ENCODE measurements around the gene DVL1. TPM values are rescaled to one million over a fixed set of nuclear protein-coding genes. Genes with fewer than 3 reads are reported as not detected.

Gene DVL1
- total and polyA plus RNA-seq, 2 of the 13 experiments (the other 11 are each of a cell fraction or from before 2014, with no cell fraction given), result 30.8 to 60.4 TPM

DNA sequence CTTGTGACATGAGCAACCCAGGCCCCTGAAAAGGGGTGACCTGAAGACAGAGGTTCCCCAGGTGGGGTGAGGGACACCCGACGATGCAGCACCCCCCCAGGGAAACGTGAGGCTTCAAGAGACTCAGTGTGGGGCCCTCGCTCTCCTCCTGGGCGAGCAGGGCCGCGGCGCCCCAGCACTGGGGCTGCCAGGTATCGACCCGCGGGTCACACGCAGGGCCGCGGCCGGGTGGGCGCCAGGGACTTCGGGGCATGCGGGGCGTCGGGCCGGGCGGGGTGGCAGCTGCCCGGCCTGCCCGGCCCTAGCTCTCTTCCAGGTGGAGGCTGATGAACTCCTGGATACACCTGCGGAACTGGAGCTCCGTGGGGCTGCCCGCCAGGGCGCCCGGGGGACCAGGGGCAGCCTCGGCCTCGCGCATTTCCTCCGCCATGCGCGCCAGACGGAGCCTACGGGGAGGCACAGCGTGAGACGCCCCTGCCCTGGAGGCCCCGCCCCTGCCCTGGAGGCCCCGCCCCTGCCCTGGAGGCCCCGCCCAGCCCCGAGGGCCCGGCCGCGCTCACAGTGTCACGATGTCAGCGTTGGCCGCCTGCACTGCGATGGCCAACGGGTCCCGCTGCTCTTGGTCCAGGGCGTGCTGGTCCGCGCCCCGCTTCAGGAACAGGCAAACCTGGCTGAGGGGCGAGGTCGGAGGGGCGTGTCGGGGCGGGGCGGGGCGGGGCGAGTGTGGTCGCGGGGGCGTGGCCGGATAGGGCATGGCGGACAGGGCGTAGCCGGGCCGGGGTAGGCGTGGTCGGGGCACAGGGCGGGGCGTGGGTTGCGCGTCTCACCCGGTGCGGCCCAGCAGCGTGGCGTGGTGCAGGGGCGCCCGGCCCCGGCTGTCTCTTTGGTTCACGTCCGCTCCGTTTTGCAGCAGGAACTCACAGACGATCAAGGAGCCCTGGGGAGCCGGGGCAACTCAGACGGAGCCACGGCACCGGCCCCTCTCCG, 55.7 kb downstream of the DVL1 start:
- H4K20me1 ChIP-seq (ENCODE audit: insufficient read depth, low read length), result no peaks in the 10 kb centered on the region
- no peak overlapping the region for H3K9ac ChIP-seq (ENCODE audit: insufficient read depth, low read depth, low read length)
- H3K79me2 ChIP-seq (ENCODE audit: insufficient read depth, low read length), result no peaks in the 10 kb centered on the region
- in situ Hi-C loops (cut with HindIII; ENCODE audit: extremely low pct_ligation_motif_present, low pct_unique_long_range_greater_than_20kb) (no loop called here), intact Hi-C loops (cut with micrococcal nuclease; ENCODE audit: unreplicated experiment) (loop anchor here (5.0 kb wide), 1 partner anchor 171 kb away; no protein-coding TSS in a partner anchor)
- CTCF ChIA-PET (ENCODE audit: low intra/inter-chr PET ratio, low total read pairs), result no interaction called here
- ATAC-seq (no peak), DNase-seq (ENCODE audit: low spot score) (no peak), FAIRE-seq (no peak)
- no TSS peak for BruUV-seq (replicated peaks)
- H3K27ac ChIP-seq (ENCODE audit: extremely low read length, insufficient read depth, low read length), result no peak overlapping the region
- no peak overlapping the region for H3K4me3 ChIP-seq (replicated peaks in 1 of 3; ENCODE audit: insufficient read depth in 1 of 3, low read depth in 2 of 3, low read length in 3 of 3)
- no peaks in the 10 kb centered on the region; a peak in 1 of 5 replicates for H3K36me3 ChIP-seq (replicated peaks in 1 of 2; ENCODE audit: control insufficient read depth in 1 of 2, insufficient read depth in 2 of 2, low read length in 2 of 2)
- POLR2A ChIA-PET, result no interaction called here
- H2AFZ ChIP-seq (ENCODE audit: low read length), result no peak overlapping the region
- H3K4me1 ChIP-seq (ENCODE audit: insufficient read depth, low read length), result no peaks in the 10 kb centered on the region
- no peaks in the 10 kb centered on the region for H3K27me3 ChIP-seq (ENCODE audit: control insufficient read depth in 1 of 2, insufficient read depth in 2 of 2, low read length in 2 of 2)
- 96% methylated on average over 48 of the region's 94 CpGs for WGBS (ENCODE audit: low lambda C conversion rate)
- TF ChIP-seq ZNF205 (CRISPR knock-in tag; IDR thresholded peaks at IDR 0.05) (no peak), SOX13 (IDR thresholded peaks at IDR 0.05) (no peak), SOX13 (CRISPR knock-in tag; conservative IDR thresholded peaks at IDR 0.05 in 1 of 2, IDR thresholded peaks at IDR 0.05 in 1 of 2) (no peak), RBFOX2 (IDR thresholded peaks at IDR 0.05; ENCODE audit: low read depth, low read length) (0 out of 2 replicates have a peak, but pooled peaks have one; percentile 13), ZNF451 (CRISPR knock-in tag; IDR thresholded peaks at IDR 0.05) (no peak), ZNF841 (CRISPR knock-in tag; IDR thresholded peaks at IDR 0.05; ENCODE audit: borderline replicate concordance) (no peak), ISX (CRISPR knock-in tag; conservative IDR thresholded peaks at IDR 0.05) (no peak), MLLT10 (CRISPR knock-in tag; IDR thresholded peaks at IDR 0.05) (no peak), ARHGAP35 (CRISPR knock-in tag; IDR thresholded peaks at IDR 0.05; ENCODE audit: borderline replicate concordance) (no peak)
- TF ChIP-seq, protein P1, sequence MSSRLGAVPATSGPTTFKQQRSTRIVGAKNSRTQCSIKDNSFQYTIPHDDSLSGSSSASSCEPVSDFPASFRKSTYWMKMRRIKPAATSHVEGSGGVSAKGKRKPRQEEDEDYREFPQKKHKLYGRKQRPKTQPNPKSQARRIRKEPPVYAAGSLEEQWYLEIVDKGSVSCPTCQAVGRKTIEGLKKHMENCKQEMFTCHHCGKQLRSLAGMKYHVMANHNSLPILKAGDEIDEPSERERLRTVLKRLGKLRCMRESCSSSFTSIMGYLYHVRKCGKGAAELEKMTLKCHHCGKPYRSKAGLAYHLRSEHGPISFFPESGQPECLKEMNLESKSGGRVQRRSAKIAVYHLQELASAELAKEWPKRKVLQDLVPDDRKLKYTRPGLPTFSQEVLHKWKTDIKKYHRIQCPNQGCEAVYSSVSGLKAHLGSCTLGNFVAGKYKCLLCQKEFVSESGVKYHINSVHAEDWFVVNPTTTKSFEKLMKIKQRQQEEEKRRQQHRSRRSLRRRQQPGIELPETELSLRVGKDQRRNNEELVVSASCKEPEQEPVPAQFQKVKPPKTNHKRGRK (CRISPR knock-in tag; IDR thresholded peaks at IDR 0.05), result no peak
- no peak overlapping the region for H3K4me2 ChIP-seq (ENCODE audit: low read depth, low read length)
- H3K9me3 ChIP-seq (ENCODE audit: low read length), result no peaks in the 10 kb centered on the region

Measured in HepG2 (cell line).